Stomach (tissue), 9 donors: ENCODE measurements around the gene NDST1. TPM values are rescaled to one million over a fixed set of nuclear protein-coding genes. Genes with fewer than 3 reads are reported as not detected.

Experiments
- DNase-seq, 2 donors: peaks; one replicate each; pipeline versions ENCODE4 v3.0.0 to v3.0.0-alpha.2; 2013 to 2019
- H3K27ac ChIP-seq, 5 donors: fragments of 200-600 bp in 4 of 5; sonication (generic) in 4 of 5; one replicate each; pipeline ENCODE4 v1.5.1; 2013 to 2019; ENCODE audit warnings: mild to moderate bottlenecking in 1 of 5, moderate library complexity in 1 of 5
- H3K27me3 ChIP-seq, 3 donors: fragments of 200-600 bp; sonication (generic); one replicate each; pipeline ENCODE4 v1.5.1; 2017 to 2019; ENCODE audit warnings: mixed run types in 1 of 3
- H3K36me3 ChIP-seq, 4 donors: fragments of 200-600 bp; sonication (generic); 1 replicate in 3 of 4; 2 replicates in 1 of 4; pipeline ENCODE4 v1.5.1; 2016 to 2019
- H3K4me1 ChIP-seq, 4 donors: fragments of 200-600 bp; sonication (generic); one replicate each; pipeline ENCODE4 v1.5.1; 2016 to 2019
- H3K4me3 ChIP-seq, 4 donors: fragments of 200-600 bp; sonication (generic) in 3 of 4; one replicate each; pipeline ENCODE4 v1.5.1; 2016 to 2019; ENCODE audit warnings: mild to moderate bottlenecking in 1 of 4
- H3K9me3 ChIP-seq, 4 donors: fragments of 200-600 bp; sonication (generic); one replicate each; pipeline ENCODE4 v1.5.1; 2016 to 2019
- EP300 ChIP-seq: sonication (generic); formaldehyde crosslinking; IDR thresholded peaks from one replicate; pipeline ENCODE4 v1.6.1; 2017; ENCODE audit warnings: antibody characterized with exemption
- POLR2A ChIP-seq, 4 donors: fragments of 450-650 bp; IDR thresholded peaks; one replicate each; pipeline ENCODE4 v1.6.1; 2016; ENCODE audit warnings: antibody characterized with exemption in 4 of 4, control low read depth in 2 of 4, mild to moderate bottlenecking in 1 of 4, moderate library complexity in 1 of 4
- POLR2AphosphoS5 ChIP-seq, 3 donors: sonication (generic); formaldehyde crosslinking; IDR thresholded peaks; one replicate each; pipeline ENCODE4 v1.6.1; 2016; ENCODE audit warnings: antibody characterized with exemption in 3 of 3
- WGBS, 5 donors: extraction: QIAGEN DNeasy Blood & Tissue Kit in 3 of 5; methylation state at CpG; one replicate each; pipeline versions ENCODE4 v1.1.5 to v1.1.7; 2013 to 2018; 5-methylcytosine and 5-hydroxymethylcytosine counted together
- intact Hi-C: fragments of 100-400 bp; cut with DNase I; formaldehyde crosslinking; loops from one replicate; pipeline ENCODE4 v1.15.1; 2023; ENCODE audit warnings: low total_unique reads
- polyA plus RNA-seq, 3 donors: library from polyadenylated mRNA; stranded (reverse); fragments of 200-250 nt; gene quantifications; one replicate each; pipeline ENCODE4 v1.2.3, GENCODE V29; 2013
- total RNA-seq, 5 donors: library from RNA; depleted of rRNA; stranded (reverse); fragments of >200 nt; gene quantifications; one replicate each; pipeline versions ENCODE4 v1.1.0 to v1.2.3, GENCODE V29; 2014 to 2016
- TF ChIP-seq, protein P1 (sequence below), 7 experiments: fragments of 450-650 bp in 4 of 7; fragments of 200-600 bp in 3 of 7; sonication (generic) in 3 of 7; IDR thresholded peaks; one replicate each; pipeline ENCODE4 v1.5.1; 2016 to 2019; ENCODE audit warnings: antibody characterized with exemption in 7 of 7, control low read depth in 2 of 7, mild to moderate bottlenecking in 1 of 7
- donor health status: healthy with polysubstance abuse.
- donor health status: Bipolar disorder and iron deficiency.
- donor health status: healthy.

The NDST1 gene
- total and polyA plus RNA-seq, 8 donors, result 6.4 to 32.9 (median 15.9) TPM

DNA sequence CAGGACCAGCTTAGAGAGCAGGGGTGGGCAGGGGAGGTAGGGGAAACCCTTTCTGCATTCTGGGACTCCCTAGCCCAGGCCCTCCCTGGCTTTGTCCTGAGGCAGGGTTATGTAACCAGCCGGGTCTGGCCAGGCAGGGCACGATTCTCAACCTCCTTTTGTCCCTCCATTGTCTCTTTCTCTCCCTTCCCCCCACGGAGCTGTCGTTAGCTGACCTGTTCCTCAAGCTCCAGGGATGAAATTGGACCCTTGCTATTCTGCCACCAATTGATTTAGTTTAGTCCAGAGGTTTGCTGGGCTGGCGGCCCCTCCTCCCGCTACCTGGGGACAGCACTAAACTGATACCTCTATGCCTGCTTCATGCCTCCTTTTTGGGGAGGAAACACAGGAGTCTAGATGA is 9.4 kb upstream of the NDST1 start:
- intact Hi-C loops, result no loop called here
- peaks cover 64 to 82% (median 73%) of the 10 kb centered on the region in 4 donors for H3K4me1 ChIP-seq
- no peak for DNase-seq
- TF ChIP-seq, protein P1, sequence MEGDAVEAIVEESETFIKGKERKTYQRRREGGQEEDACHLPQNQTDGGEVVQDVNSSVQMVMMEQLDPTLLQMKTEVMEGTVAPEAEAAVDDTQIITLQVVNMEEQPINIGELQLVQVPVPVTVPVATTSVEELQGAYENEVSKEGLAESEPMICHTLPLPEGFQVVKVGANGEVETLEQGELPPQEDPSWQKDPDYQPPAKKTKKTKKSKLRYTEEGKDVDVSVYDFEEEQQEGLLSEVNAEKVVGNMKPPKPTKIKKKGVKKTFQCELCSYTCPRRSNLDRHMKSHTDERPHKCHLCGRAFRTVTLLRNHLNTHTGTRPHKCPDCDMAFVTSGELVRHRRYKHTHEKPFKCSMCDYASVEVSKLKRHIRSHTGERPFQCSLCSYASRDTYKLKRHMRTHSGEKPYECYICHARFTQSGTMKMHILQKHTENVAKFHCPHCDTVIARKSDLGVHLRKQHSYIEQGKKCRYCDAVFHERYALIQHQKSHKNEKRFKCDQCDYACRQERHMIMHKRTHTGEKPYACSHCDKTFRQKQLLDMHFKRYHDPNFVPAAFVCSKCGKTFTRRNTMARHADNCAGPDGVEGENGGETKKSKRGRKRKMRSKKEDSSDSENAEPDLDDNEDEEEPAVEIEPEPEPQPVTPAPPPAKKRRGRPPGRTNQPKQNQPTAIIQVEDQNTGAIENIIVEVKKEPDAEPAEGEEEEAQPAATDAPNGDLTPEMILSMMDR (IDR thresholded peaks at IDR 0.05), result no peak
- no peak for TF ChIP-seq POLR2AphosphoS5 (IDR thresholded peaks at IDR 0.05)
- TF ChIP-seq POLR2A (IDR thresholded peaks at IDR 0.05), result no peak
- no peak for TF ChIP-seq EP300
- no peak overlapping the region for H3K4me3 ChIP-seq
- H3K9me3 ChIP-seq, result no peaks in the 10 kb centered on the region
- H3K27me3 ChIP-seq, result no peaks in the 10 kb centered on the region
- WGBS, 5 donors, result 52 to 74% (median 63%) methylated on average over 6 of the region's 6 CpGs
- no peaks in the 10 kb centered on the region for H3K36me3 ChIP-seq
- peak overlapping the region in 4 of 5 donors; percentile 60 to 73 (median 71) for H3K27ac ChIP-seq

DNA sequence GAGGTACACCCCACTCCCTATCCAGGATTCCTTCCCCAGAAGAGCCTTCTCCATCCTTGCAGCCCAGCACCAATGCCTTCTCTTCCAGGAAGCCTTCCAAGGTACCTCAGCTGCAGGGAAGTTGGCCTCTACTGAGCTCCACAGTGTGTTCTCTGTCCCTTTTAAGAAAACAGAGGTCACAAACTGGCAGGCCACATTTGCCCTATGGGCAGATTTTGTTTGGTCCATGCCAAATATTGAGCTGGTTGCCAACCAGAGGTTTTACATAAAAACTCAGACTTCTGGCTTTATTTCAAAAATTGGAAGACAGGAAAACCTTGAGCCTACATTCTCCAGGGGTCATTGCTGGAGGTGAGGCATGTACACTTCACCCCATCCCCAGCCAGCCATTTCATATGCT is 9.0 kb upstream of the NDST1 start:
- intact Hi-C loops, result no loop called here
- Histone ChIP-seq H3K4me1 (peaks cover 68 to 82% (median 76%) of the 10 kb centered on the region in 4 donors), H3K27ac (peak overlapping the region in 4 of 5 donors; percentile 60 to 73 (median 71)), H3K36me3 (no peaks in the 10 kb centered on the region), H3K9me3 (no peaks in the 10 kb centered on the region), H3K4me3 (no peak overlapping the region), H3K27me3 (no peaks in the 10 kb centered on the region)
- DNase-seq, result no peak
- TF ChIP-seq, protein P1 (IDR thresholded peaks at IDR 0.05), result no peak
- no peak for TF ChIP-seq POLR2A (IDR thresholded peaks at IDR 0.05)

GRCh38 chr5:150499437-150499956 is 8.4 kb upstream of the NDST1 start:
- H3K9me3 ChIP-seq, result no peaks in the 10 kb centered on the region
- DNase-seq, result no peak
- no peaks in the 10 kb centered on the region for H3K27me3 ChIP-seq
- H3K4me1 ChIP-seq, result peaks cover 73 to 86% (median 81%) of the 10 kb centered on the region in 4 donors
- TF ChIP-seq POLR2A (IDR thresholded peaks at IDR 0.05), result no peak
- TF ChIP-seq EP300, result no peak
- TF ChIP-seq, protein P1 (IDR thresholded peaks at IDR 0.05), result no peak
- no peak for TF ChIP-seq POLR2AphosphoS5 (IDR thresholded peaks at IDR 0.05)
- WGBS, 5 donors, result 53 to 73% (median 64%) methylated on average over 7 of the region's 7 CpGs
- intact Hi-C loops, result no loop called here
- H3K27ac ChIP-seq, result peak overlapping the region in 2 of 5 donors; percentile 51 to 82
- no peaks in the 10 kb centered on the region for H3K36me3 ChIP-seq
- H3K4me3 ChIP-seq, result no peak overlapping the region

- peak in 1 of 2 donors; percentile 46 for DNase-seq
Measured at GRCh38 chr5:150500328-150500841, 7.5 kb upstream of the NDST1 start.

More at GRCh38 chr5:150500328-150500841, 7.5 kb upstream of the NDST1 start:
- peaks cover 80 to 95% (median 88%) of the 10 kb centered on the region in 4 donors for H3K4me1 ChIP-seq
- H3K4me3 ChIP-seq, result no peak overlapping the region
- 49 to 70% (median 62%) methylated on average over 3 of the region's 3 CpGs for WGBS, 5 donors
- H3K36me3 ChIP-seq, result no peaks in the 10 kb centered on the region
- H3K27ac ChIP-seq, result peak overlapping the region; percentile 15 to 82 (median 33)
- no peaks in the 10 kb centered on the region for H3K27me3 ChIP-seq
- intact Hi-C loops, result no loop called here
- H3K9me3 ChIP-seq, result no peaks in the 10 kb centered on the region
- TF ChIP-seq POLR2A (IDR thresholded peaks at IDR 0.05) (no peak), EP300 (no peak), POLR2AphosphoS5 (IDR thresholded peaks at IDR 0.05) (no peak)
- TF ChIP-seq, protein P1 (IDR thresholded peaks at IDR 0.05), result no peak
